NCI-H748 (cell line): Measurements from ENCODE around the gene TMEM220.
"Not testable (repeated sequence)": the region's sequence is repeated elsewhere in the genome, so short reads cannot be mapped to it uniquely, and the experiment has no call there.

Experiments used
- DNase-seq: peaks from one replicate; lab custom pipeline; 2025; ENCODE audit not compliant: unreplicated experiment; lab: John Stamatoyannopoulos, UW

The TMEM220 gene

GRCh38 chr17:10731408-10731879, 1.6 kb upstream of the TMEM220 start:
- no peak for DNase-seq

GRCh38 chr17:10730247-10730646, 424 bp upstream of the TMEM220 start:
- not testable (repeated sequence) for DNase-seq

GRCh38 chr17:10728331-10728892, 1.4 kb downstream of the TMEM220 start:
- DNase-seq = no peak

- DNase-seq = no peak
Measured at GRCh38 chr17:10727192-10727591, 2.6 kb downstream of the TMEM220 start.

GRCh38 chr17:10726196-10726595, 3.6 kb downstream of the TMEM220 start:
- DNase-seq = no peak

- no peak for DNase-seq
Measured at GRCh38 chr17:10725262-10725661, 4.6 kb downstream of the TMEM220 start.

- no peak for DNase-seq
Measured at GRCh38 chr17:10724546-10725195, 5.2 kb downstream of the TMEM220 start.

- DNase-seq = no peak
Measured at GRCh38 chr17:10718547-10718946, 11.3 kb downstream of the TMEM220 start.

- DNase-seq = no peak
Measured at GRCh38 chr17:10716218-10716617, 13.6 kb downstream of the TMEM220 start.

GRCh38 chr17:10713318-10713717, 16.5 kb downstream of the TMEM220 start:
- DNase-seq = no peak

- DNase-seq = no peak
Measured at GRCh38 chr17:10705727-10706126, 24.1 kb downstream of the TMEM220 start.

GRCh38 chr17:10702574-10702973, 27.2 kb downstream of the TMEM220 start:
- DNase-seq = no peak

GRCh38 chr17:10699856-10700255, 30.0 kb downstream of the TMEM220 start:
- DNase-seq = no peak

- peak; percentile 35 for DNase-seq
Measured at GRCh38 chr17:10698096-10698818, 31.6 kb downstream of the TMEM220 start.

GRCh38 chr17:10697092-10698081, 32.4 kb downstream of the TMEM220 start, which contains the start of the genes ADPRM and SCO1:
ADPRM (plus strand) TSS chr17:10697594; CDS start chr17:10704927, 7,333 bp downstream.
SCO1 (minus strand) TSS chr17:10697533; CDS start chr17:10697507, 26 bp downstream.
- DNase-seq = peak; percentile 99

- DNase-seq = not testable (repeated sequence)
Measured at GRCh38 chr17:10695875-10696407, 33.9 kb downstream of the TMEM220 start.

GRCh38 chr17:10687499-10687898, 42.3 kb downstream of the TMEM220 start:
- DNase-seq = no peak

- DNase-seq = peak; percentile 6
Measured at GRCh38 chr17:10683853-10684252, 46.0 kb downstream of the TMEM220 start.

GRCh38 chr17:10681866-10682446, 47.9 kb downstream of the TMEM220 start:
- DNase-seq = no peak

GRCh38 chr17:10674704-10675103, 55.1 kb downstream of the TMEM220 start:
- no peak for DNase-seq
